Measurements from ENCODE around the gene LCA5L.
A peak's percentile ranks its signal among the peaks of the same experiment; 100 is the strongest.

LCA5L gene

DNA sequence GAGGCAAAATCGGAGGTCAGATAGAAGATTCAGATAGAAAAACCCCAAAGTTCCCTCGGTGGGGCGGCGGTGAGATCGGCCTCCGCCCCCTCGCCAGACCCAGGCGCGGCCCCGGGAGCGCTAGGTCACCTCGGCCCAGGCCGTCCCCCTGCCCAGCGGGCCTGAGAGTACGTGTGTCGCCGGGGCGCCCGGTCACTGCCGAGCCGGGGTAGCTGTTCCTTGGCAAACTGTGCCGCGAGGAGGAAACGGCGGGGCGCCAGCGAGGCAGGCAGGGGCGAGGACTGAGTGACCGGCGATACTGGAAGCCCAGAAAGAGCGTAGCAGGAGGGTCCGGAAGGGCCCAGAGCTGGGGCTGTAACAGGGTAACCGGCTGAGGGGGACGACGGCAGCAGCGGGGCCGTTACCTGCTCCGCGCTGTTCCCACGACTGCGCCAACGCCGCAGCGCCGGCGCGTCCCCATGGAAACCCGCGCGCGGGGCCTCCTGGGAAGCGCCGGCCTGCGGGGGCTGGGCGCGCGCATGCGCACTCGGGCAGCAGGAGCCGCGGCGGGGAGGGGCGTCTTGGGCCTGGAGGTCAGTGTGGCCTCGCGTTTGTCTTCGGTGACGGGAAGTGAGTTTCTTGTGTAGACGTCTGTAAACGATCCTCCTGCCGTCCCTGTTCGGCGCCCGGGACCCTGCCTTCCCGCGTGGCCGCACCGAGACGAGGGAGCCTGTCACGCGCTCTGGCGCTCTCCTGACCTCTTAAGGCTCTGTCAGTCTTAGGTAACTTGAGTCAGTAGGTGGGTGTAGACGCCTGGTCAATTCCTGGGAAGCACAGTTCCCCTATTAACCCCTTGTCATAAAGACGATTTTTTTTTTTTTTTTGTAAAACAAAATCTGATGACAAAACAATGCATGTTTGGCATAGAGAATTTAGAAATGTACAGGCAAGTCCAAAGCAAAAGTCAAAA, at the start of gene LCA5L:
Gene LCA5L (minus strand): TSS at position 458 of the 949 bp plus-strand sequence. CDS start 17,285 bp downstream, outside the sequence.
- in situ Hi-C loops (cut with MboI; ENCODE audit: low pct_unique_long_range_greater_than_20kb, low sequenced_read_pairs, unreplicated experiment) = no loop called here
- TF ChIP-seq CTCF (IDR thresholded peaks at IDR 0.05; ENCODE audit: extremely low read depth, insufficient read depth, missing control alignments) = no peak

GRCh38 chr21:39489380-39489924, 43.9 kb upstream of the LCA5L start:
- in situ Hi-C loops (cut with MboI; ENCODE audit: low pct_unique_long_range_greater_than_20kb, low sequenced_read_pairs, unreplicated experiment) = no loop called here
- no peak for TF ChIP-seq CTCF (IDR thresholded peaks at IDR 0.05; ENCODE audit: extremely low read depth, insufficient read depth, missing control alignments)
- DNase-seq (ENCODE audit: low spot score) = no peak

More for the DNA sequence above, at the start of gene LCA5L:
- DNase-seq (ENCODE audit: low spot score) = peak; percentile 98

GRCh38 chr21:39484711-39485276, 39.2 kb upstream of the LCA5L start:
- TF ChIP-seq CTCF (IDR thresholded peaks at IDR 0.05; ENCODE audit: extremely low read depth, insufficient read depth, missing control alignments) = no peak
- in situ Hi-C loops (cut with MboI; ENCODE audit: low pct_unique_long_range_greater_than_20kb, low sequenced_read_pairs, unreplicated experiment) = no loop called here
- DNase-seq (ENCODE audit: low spot score) = no peak

GRCh38 chr21:39483917-39484316, 38.3 kb upstream of the LCA5L start:
- in situ Hi-C loops (cut with MboI; ENCODE audit: low pct_unique_long_range_greater_than_20kb, low sequenced_read_pairs, unreplicated experiment) = no loop called here
- no peak for DNase-seq (ENCODE audit: low spot score)
- no peak for TF ChIP-seq CTCF (IDR thresholded peaks at IDR 0.05; ENCODE audit: extremely low read depth, insufficient read depth, missing control alignments)

DNA sequence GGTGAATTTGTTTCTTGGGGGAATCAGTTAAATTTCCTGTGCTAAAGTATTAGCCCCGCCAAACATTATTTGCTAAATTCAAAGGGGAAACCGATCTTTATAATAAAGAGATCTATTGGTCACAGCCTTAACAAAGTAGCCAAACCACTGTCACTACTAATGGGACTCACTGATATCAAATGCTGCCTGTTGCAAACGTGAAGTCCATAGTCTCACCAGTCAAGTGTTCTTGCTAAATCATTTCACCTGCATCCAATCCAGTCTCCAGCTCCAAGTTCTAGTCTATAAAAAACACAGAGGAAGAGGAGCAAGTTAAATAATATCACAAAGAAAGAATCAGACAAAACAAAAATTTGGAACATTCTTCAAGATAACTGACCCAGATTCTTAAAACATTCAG, 36.3 kb upstream of the LCA5L start:
- no peak for TF ChIP-seq CTCF (IDR thresholded peaks at IDR 0.05; ENCODE audit: extremely low read depth, insufficient read depth, missing control alignments)
- in situ Hi-C loops (cut with MboI; ENCODE audit: low pct_unique_long_range_greater_than_20kb, low sequenced_read_pairs, unreplicated experiment) = no loop called here
- DNase-seq (ENCODE audit: low spot score) = no peak

GRCh38 chr21:39480271-39480670, 34.7 kb upstream of the LCA5L start:
- no peak for TF ChIP-seq CTCF (IDR thresholded peaks at IDR 0.05; ENCODE audit: extremely low read depth, insufficient read depth, missing control alignments)
- in situ Hi-C loops (cut with MboI; ENCODE audit: low pct_unique_long_range_greater_than_20kb, low sequenced_read_pairs, unreplicated experiment) = no loop called here
- no peak for DNase-seq (ENCODE audit: low spot score)

Data from GM13977 (cell line).